GM12878 (cell line): Measurements from ENCODE around the gene CDYL. TPM values are rescaled to one million over a fixed set of nuclear protein-coding genes. Genes with fewer than 3 reads are reported as not detected.

Experiments used
- ATAC-seq: fragments of 200-7000 bp; cut with Tn5 transposase; 3 replicates; pipeline ENCODE4 v1.9.1; 2020; ENCODE audit warnings: mild to moderate bottlenecking, moderate library complexity
- BruUV-seq: library from RNA; stranded (reverse); fragments of 400-500 nt; replicated peaks from 2 replicates; lab custom pipeline; 2021; lab: Mats Ljungman, UMichigan
- CTCF ChIA-PET: fragments of 300-600 bp; sonication (Branson Sonifier 250); formaldehyde crosslinking; extraction: SDS; loops from one replicate; lab custom pipeline; 2021; ENCODE audit warnings: inconsistent platforms; lab: Yijun Ruan, JAX
- POLR2A ChIA-PET: fragments of 350-600 bp; formaldehyde crosslinking; extraction: SDS; loops from one replicate; lab custom pipeline; 2021; ENCODE audit warnings: inconsistent platforms; lab: Charles Lee
- RAD21 ChIA-PET: fragments of 300-600 bp; sonication (Branson Sonifier 250); formaldehyde crosslinking; loops from one replicate; lab custom pipeline; 2023; ENCODE audit warnings: antibody characterized with exemption; ENCODE audit not compliant: unreplicated experiment; lab: Charles Lee
- SMC1A ChIA-PET: fragments of 300-600 bp; sonication (Branson Sonifier 250); formaldehyde crosslinking; loops from one replicate; lab custom pipeline; 2023; ENCODE audit not compliant: unreplicated experiment, uncharacterized antibody; lab: Charles Lee
- DNase-seq: peaks from one replicate; pipeline ENCODE4 v3.0.0-alpha.2; 2011; ENCODE audit warnings: low read depth, low spot score
- FAIRE-seq: peaks from 3 replicates; lab custom pipeline; 2011; peaks lifted over from hg19 to GRCh38; lab: Jason Lieb, UNC
- H2AFZ ChIP-seq: 2 replicates; pipeline ENCODE4 v1.6.0; 2011; ENCODE audit warnings: low read depth, low read length, control low read depth; ENCODE audit not compliant: control insufficient read depth
- H3K27ac ChIP-seq: 2 replicates; pipeline ENCODE4 v1.5.1; 2011; ENCODE audit warnings: control low read depth; ENCODE audit not compliant: control insufficient read depth, insufficient read depth
- H3K27me3 ChIP-seq, 2 experiments: replicated peaks in 1 of 2; 2 replicates each; pipeline versions ENCODE4 v1.6.0 to v1.6.1; 2011; ENCODE audit warnings: low read length in 1 of 2; ENCODE audit not compliant: control insufficient read depth in 2 of 2, insufficient read depth in 2 of 2
- H3K36me3 ChIP-seq, 2 experiments: 2 replicates each; pipeline ENCODE4 v1.5.1; 2011; ENCODE audit warnings: low read length in 1 of 2; ENCODE audit not compliant: control insufficient read depth in 2 of 2, insufficient read depth in 2 of 2
- H3K4me1 ChIP-seq: 2 replicates; pipeline ENCODE4 v1.6.1; 2011; ENCODE audit warnings: mild to moderate bottlenecking, low read length, moderate library complexity, mixed read lengths; ENCODE audit not compliant: control insufficient read depth, insufficient read depth
- H3K4me2 ChIP-seq: 2 replicates; pipeline ENCODE4 v1.6.0; 2011; ENCODE audit warnings: control low read depth; ENCODE audit not compliant: control insufficient read depth, insufficient read depth
- H3K4me3 ChIP-seq: fragments of 200-600 bp; sonication (generic); 2 replicates; pipeline ENCODE4 v1.5.1; 2016
- H3K79me2 ChIP-seq: 2 replicates; pipeline ENCODE4 v1.6.0; 2011; ENCODE audit warnings: low read length; ENCODE audit not compliant: control insufficient read depth, insufficient read depth
- H3K9ac ChIP-seq: 2 replicates; pipeline ENCODE4 v1.8.0; 2011; ENCODE audit warnings: low read length, control low read depth, mixed read lengths; ENCODE audit not compliant: control insufficient read depth, insufficient read depth
- H3K9me3 ChIP-seq: replicated peaks from 3 replicates; pipeline ENCODE4 v1.5.1; 2011; ENCODE audit warnings: mild to moderate bottlenecking, low read length; ENCODE audit not compliant: control insufficient read depth, insufficient read depth
- H4K20me1 ChIP-seq: 2 replicates; pipeline ENCODE4 v1.6.0; 2011; ENCODE audit not compliant: control insufficient read depth, insufficient read depth
- CREB1 ChIP-seq: IDR thresholded peaks from 2 replicates; pipeline ENCODE4 v1.6.1; 2012; ENCODE audit warnings: low read depth, mild to moderate bottlenecking, inconsistent platforms
- PAX5 ChIP-seq: IDR thresholded peaks from 2 replicates; pipeline ENCODE4 v1.6.1; 2011; ENCODE audit warnings: low read depth, low read length, borderline replicate concordance
- WGBS: methylation state at CpG from one replicate; pipeline ENCODE4 v1.1.6; 2016; ENCODE audit warnings: low lambda C conversion rate; ENCODE audit not compliant: insufficient replicate concordance, insufficient coverage; ENCODE audit errors: missing lambda C conversion rate; 5-methylcytosine and 5-hydroxymethylcytosine counted together
- in situ Hi-C: fragments of 300-500 bp; cut with MboI; formaldehyde crosslinking; loops from 9 replicates; pipeline ENCODE4 v1.14.3; 2018; ENCODE audit warnings: mixed read lengths
- intact Hi-C: fragments of 100-400 bp; cut with micrococcal nuclease; formaldehyde crosslinking; loops from one replicate; pipeline ENCODE4 v1.14.2; 2022; ENCODE audit not compliant: unreplicated experiment
- polyA plus RNA-seq, 11 experiments: library from polyadenylated mRNA; depleted of rRNA in 4 of 11; unstranded in 6 of 11; stranded (reverse) in 5 of 11; fragments of >200 nt; fragmentation: Nextera tagmentation in 4 of 11; fragmentation: Illumina TruSeq in 1 of 11; extraction: Ambion mirVana in 4 of 11; extraction: Trizol in 1 of 11; gene quantifications; 1 replicate in 1 of 11; 2 replicates in 10 of 11; pipeline versions ENCODE4 v1.2.1 to v1.2.3, GENCODE V29; 2011 to 2016; ENCODE audit warnings: inconsistent platforms in 2 of 11, missing spikeins in 2 of 11, low read depth in 1 of 11
- total RNA-seq, 4 experiments: library from RNA; depleted of rRNA in 3 of 4; stranded (reverse); fragments of >200 nt in 3 of 4; fragmentation: Illumina TruSeq in 1 of 4; extraction: Trizol in 1 of 4; gene quantifications; 2 replicates each; pipeline versions ENCODE4 v1.2.1 to v1.2.3, GENCODE V29; 2013 to 2021
- TF ChIP-seq, protein P1 (sequence below): IDR thresholded peaks from 2 replicates; pipeline ENCODE4 v1.6.1; 2011; ENCODE audit warnings: borderline replicate concordance, low read depth, mild to moderate bottlenecking, moderate library complexity, mixed read lengths, low read length; ENCODE audit not compliant: insufficient read depth; ENCODE audit errors: extremely low read length
- TF ChIP-seq, protein P2 (sequence below), 3 experiments: IDR thresholded peaks in 2 of 3; conservative IDR thresholded peaks in 1 of 3; 2 replicates each; pipeline ENCODE4 v1.5.1; 2011; ENCODE audit warnings: low read depth in 3 of 3, low read length in 3 of 3, mild to moderate bottlenecking in 3 of 3, control low read depth in 2 of 3, moderate library complexity in 2 of 3, inconsistent platforms in 1 of 3, mixed read lengths in 1 of 3; ENCODE audit not compliant: control insufficient read depth in 2 of 3, insufficient read depth in 1 of 3; ENCODE audit errors: extremely low read depth in 1 of 3
- TF ChIP-seq, protein P3 (sequence below): fragments of 450-650 bp; IDR thresholded peaks from 2 replicates; pipeline ENCODE4 v1.6.1; 2017; ENCODE audit warnings: mild to moderate bottlenecking, moderate library complexity
- TF ChIP-seq, protein P4 (sequence below): IDR thresholded peaks from 2 replicates; pipeline ENCODE4 v1.6.1; 2011; ENCODE audit warnings: low read depth, mild to moderate bottlenecking, low read length, moderate library complexity, borderline replicate concordance; ENCODE audit errors: extremely low read depth

The CDYL gene
- total and polyA plus RNA-seq, 10 of the 15 experiments (the other 5 are each of a cell fraction or from before 2014, with no cell fraction given): 9.3 to 61.2 (median 28.5) TPM

DNA sequence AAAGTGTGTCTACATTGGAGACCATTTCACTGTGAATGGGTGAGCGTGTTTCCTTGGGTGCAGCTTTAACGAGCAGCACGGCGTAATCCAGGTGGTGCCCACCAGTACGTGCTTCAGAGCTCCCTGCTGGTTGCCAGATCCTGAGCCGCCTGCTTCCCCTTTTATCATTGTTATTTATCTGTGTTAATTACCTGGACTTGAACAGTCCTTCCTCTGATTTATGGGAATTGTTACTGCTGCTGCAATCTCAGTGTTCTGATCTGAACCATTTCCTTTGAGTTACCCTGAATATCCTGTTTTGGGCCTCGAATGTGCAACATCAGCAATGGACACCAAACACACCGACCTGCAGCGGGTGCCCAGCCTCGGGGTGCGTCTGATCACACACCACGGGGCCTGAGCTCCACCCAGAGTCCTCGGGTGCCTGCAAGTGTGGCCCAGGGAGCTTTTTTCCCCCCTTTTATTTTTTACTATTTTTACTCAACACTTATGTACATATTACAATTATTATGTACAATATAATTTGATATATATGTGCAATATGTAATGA, 146.4 kb downstream of the CDYL start:
- no peak for ATAC-seq
- 95% methylated on average over 13 of the region's 13 CpGs for WGBS
- TF ChIP-seq, protein P1, sequence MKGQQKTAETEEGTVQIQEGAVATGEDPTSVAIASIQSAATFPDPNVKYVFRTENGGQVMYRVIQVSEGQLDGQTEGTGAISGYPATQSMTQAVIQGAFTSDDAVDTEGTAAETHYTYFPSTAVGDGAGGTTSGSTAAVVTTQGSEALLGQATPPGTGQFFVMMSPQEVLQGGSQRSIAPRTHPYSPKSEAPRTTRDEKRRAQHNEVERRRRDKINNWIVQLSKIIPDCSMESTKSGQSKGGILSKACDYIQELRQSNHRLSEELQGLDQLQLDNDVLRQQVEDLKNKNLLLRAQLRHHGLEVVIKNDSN: no peak
- TF ChIP-seq, protein P2, sequence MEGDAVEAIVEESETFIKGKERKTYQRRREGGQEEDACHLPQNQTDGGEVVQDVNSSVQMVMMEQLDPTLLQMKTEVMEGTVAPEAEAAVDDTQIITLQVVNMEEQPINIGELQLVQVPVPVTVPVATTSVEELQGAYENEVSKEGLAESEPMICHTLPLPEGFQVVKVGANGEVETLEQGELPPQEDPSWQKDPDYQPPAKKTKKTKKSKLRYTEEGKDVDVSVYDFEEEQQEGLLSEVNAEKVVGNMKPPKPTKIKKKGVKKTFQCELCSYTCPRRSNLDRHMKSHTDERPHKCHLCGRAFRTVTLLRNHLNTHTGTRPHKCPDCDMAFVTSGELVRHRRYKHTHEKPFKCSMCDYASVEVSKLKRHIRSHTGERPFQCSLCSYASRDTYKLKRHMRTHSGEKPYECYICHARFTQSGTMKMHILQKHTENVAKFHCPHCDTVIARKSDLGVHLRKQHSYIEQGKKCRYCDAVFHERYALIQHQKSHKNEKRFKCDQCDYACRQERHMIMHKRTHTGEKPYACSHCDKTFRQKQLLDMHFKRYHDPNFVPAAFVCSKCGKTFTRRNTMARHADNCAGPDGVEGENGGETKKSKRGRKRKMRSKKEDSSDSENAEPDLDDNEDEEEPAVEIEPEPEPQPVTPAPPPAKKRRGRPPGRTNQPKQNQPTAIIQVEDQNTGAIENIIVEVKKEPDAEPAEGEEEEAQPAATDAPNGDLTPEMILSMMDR (IDR thresholded peaks at IDR 0.05 in 2 of 3, conservative IDR thresholded peaks at IDR 0.05 in 1 of 3; ENCODE audit: control insufficient read depth in 2 of 3, extremely low read depth in 1 of 3, insufficient read depth in 1 of 3, low read depth in 3 of 3, low read length in 3 of 3): no peak
- TF ChIP-seq CREB1: no peak
- TF ChIP-seq, protein P3, sequence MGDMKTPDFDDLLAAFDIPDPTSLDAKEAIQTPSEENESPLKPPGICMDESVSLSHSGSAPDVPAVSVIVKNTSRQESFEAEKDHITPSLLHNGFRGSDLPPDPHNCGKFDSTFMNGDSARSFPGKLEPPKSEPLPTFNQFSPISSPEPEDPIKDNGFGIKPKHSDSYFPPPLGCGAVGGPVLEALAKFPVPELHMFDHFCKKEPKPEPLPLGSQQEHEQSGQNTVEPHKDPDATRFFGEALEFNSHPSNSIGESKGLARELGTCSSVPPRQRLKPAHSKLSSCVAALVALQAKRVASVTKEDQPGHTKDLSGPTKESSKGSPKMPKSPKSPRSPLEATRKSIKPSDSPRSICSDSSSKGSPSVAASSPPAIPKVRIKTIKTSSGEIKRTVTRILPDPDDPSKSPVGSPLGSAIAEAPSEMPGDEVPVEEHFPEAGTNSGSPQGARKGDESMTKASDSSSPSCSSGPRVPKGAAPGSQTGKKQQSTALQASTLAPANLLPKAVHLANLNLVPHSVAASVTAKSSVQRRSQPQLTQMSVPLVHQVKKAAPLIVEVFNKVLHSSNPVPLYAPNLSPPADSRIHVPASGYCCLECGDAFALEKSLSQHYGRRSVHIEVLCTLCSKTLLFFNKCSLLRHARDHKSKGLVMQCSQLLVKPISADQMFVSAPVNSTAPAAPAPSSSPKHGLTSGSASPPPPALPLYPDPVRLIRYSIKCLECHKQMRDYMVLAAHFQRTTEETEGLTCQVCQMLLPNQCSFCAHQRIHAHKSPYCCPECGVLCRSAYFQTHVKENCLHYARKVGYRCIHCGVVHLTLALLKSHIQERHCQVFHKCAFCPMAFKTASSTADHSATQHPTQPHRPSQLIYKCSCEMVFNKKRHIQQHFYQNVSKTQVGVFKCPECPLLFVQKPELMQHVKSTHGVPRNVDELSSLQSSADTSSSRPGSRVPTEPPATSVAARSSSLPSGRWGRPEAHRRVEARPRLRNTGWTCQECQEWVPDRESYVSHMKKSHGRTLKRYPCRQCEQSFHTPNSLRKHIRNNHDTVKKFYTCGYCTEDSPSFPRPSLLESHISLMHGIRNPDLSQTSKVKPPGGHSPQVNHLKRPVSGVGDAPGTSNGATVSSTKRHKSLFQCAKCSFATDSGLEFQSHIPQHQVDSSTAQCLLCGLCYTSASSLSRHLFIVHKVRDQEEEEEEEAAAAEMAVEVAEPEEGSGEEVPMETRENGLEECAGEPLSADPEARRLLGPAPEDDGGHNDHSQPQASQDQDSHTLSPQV: no peak
- TF ChIP-seq, protein P4, sequence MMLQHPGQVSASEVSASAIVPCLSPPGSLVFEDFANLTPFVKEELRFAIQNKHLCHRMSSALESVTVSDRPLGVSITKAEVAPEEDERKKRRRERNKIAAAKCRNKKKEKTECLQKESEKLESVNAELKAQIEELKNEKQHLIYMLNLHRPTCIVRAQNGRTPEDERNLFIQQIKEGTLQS: no peak
- no peak for TF ChIP-seq PAX5
- DNase-seq: no peak
- Histone ChIP-seq H3K27me3 (no peaks in the 10 kb centered on the region), H3K27ac (no peak overlapping the region), H4K20me1 (no peaks in the 10 kb centered on the region), H3K9me3 (no peaks in the 10 kb centered on the region; the same call in 1 of the 3 replicates), H3K4me1 (no peaks in the 10 kb centered on the region), H3K79me2 (peaks cover 8% of the 10 kb centered on the region), H3K36me3 (peaks cover 0 to 3% of the 10 kb centered on the region in 2 experiments; a peak in 2 of 4 replicates), H2AFZ (no peak overlapping the region), H3K4me2 (no peak overlapping the region), H3K9ac (no peak overlapping the region), H3K4me3 (no peak overlapping the region)
- ChIA-PET CTCF (no interaction called here), POLR2A (no interaction called here), SMC1A (interaction anchor here (0.5 to 1.3 kb wide), 2 partner anchors 15 to 526 kb away, joined by 4 read pairs; no protein-coding TSS in a partner anchor), RAD21 (no interaction called here)
- in situ Hi-C loops: no loop called here
- intact Hi-C loops: no loop called here
- FAIRE-seq: no peak
- BruUV-seq: no TSS peak
